ENCODE measurements around the gene C2CD3. TPM values are rescaled to one million over a fixed set of nuclear protein-coding genes. Genes with fewer than 3 reads are reported as not detected.

C2CD3 gene
- total and polyA plus RNA-seq, 9 of the 15 experiments (the other 6 are each of a cell fraction or from before 2014, with no cell fraction given): 4.4 to 20.2 (median 15.4) TPM

DNA sequence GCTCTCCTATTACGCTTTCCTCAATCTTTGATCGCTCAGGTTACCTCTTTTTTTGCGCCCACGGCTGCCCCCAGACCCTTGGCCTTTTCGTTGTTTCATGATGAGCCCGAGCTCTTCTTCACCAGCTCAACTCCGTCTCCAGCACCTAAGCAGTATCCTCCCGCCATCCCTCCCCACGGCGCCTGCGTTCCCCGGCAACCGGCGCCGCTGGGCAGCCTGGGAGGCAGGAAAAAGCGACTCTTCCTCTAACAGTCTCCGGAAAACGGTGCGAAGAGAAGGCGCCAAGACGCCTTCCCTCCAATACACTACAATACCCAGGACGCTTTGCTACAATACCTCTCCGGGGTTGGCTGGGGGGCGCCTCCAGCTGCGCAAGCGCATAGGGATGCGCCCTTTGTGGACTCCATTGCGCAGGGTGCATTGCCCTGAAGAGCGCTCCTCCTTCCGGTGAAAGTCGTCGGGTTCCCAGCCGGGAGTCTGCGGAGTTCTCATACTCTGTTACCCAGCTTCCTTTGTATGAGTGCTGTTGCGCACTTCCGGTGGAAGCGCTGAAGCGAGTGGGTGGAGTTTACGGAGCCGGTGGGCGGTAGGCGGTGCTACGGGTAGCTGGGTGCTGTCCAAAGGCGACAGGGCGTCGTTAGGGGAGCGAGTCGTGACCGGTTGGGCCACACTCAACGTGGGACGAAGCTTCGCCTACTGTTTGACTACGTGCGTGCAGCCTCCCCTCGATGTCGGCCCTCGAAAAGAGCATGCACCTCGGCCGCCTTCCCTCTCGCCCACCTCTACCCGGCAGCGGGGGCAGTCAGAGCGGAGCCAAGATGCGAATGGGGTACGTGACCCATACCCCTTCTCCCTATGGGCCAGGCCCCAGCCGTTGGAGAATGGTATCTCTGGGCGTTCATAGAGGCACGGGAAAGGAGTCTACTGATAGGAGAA, at the start of gene C2CD3, which contains the start of gene PPME1 (continued):
- TF ChIP-seq, protein P1, sequence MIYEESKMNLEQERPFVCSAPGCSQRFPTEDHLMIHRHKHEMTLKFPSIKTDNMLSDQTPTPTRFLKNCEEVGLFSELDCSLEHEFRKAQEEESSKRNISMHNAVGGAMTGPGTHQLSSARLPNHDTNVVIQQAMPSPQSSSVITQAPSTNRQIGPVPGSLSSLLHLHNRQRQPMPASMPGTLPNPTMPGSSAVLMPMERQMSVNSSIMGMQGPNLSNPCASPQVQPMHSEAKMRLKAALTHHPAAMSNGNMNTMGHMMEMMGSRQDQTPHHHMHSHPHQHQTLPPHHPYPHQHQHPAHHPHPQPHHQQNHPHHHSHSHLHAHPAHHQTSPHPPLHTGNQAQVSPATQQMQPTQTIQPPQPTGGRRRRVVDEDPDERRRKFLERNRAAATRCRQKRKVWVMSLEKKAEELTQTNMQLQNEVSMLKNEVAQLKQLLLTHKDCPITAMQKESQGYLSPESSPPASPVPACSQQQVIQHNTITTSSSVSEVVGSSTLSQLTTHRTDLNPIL (CRISPR knock-in tag; IDR thresholded peaks at IDR 0.05): no peak
- no peak for TF ChIP-seq ZNF282 (CRISPR knock-in tag; IDR thresholded peaks at IDR 0.05)
- no peak for TF ChIP-seq ZNF347 (CRISPR knock-in tag; IDR thresholded peaks at IDR 0.05; ENCODE audit: low read depth)
- no peak for TF ChIP-seq RFX7 (CRISPR knock-in tag; IDR thresholded peaks at IDR 0.05)
- no peak for TF ChIP-seq NFATC3 (IDR thresholded peaks at IDR 0.05)
- TF ChIP-seq, protein P2, sequence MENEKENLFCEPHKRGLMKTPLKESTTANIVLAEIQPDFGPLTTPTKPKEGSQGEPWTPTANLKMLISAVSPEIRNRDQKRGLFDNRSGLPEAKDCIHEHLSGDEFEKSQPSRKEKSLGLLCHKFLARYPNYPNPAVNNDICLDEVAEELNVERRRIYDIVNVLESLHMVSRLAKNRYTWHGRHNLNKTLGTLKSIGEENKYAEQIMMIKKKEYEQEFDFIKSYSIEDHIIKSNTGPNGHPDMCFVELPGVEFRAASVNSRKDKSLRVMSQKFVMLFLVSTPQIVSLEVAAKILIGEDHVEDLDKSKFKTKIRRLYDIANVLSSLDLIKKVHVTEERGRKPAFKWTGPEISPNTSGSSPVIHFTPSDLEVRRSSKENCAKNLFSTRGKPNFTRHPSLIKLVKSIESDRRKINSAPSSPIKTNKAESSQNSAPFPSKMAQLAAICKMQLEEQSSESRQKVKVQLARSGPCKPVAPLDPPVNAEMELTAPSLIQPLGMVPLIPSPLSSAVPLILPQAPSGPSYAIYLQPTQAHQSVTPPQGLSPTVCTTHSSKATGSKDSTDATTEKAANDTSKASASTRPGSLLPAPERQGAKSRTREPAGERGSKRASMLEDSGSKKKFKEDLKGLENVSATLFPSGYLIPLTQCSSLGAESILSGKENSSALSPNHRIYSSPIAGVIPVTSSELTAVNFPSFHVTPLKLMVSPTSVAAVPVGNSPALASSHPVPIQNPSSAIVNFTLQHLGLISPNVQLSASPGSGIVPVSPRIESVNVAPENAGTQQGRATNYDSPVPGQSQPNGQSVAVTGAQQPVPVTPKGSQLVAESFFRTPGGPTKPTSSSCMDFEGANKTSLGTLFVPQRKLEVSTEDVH (IDR thresholded peaks at IDR 0.05; ENCODE audit: low read depth, partially characterized antibody): peak; percentile 97
- TF ChIP-seq NFIC (IDR thresholded peaks at IDR 0.05): peak; percentile 85
- TF ChIP-seq PTTG1 (tag; IDR thresholded peaks at IDR 0.05; ENCODE audit: low read depth): no peak
- peak; percentile 79 for TF ChIP-seq NR2C1 (IDR thresholded peaks at IDR 0.05)
- TF ChIP-seq NR2C1 (tag; IDR thresholded peaks at IDR 0.05): peak; percentile 87
- TF ChIP-seq, protein P3, sequence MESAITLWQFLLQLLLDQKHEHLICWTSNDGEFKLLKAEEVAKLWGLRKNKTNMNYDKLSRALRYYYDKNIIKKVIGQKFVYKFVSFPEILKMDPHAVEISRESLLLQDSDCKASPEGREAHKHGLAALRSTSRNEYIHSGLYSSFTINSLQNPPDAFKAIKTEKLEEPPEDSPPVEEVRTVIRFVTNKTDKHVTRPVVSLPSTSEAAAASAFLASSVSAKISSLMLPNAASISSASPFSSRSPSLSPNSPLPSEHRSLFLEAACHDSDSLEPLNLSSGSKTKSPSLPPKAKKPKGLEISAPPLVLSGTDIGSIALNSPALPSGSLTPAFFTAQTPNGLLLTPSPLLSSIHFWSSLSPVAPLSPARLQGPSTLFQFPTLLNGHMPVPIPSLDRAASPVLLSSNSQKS (CRISPR knock-in tag; IDR thresholded peaks at IDR 0.05): no peak
- TF ChIP-seq SMARCC2 (IDR thresholded peaks at IDR 0.05; ENCODE audit: low read depth): no peak
- no peak for TF ChIP-seq HIVEP1 (CRISPR knock-in tag; IDR thresholded peaks at IDR 0.05)
- no peak for TF ChIP-seq ZNF224 (CRISPR knock-in tag; IDR thresholded peaks at IDR 0.05)
- no peak for TF ChIP-seq ZKSCAN8 (CRISPR knock-in tag; IDR thresholded peaks at IDR 0.05)
- TF ChIP-seq MTA2 (IDR thresholded peaks at IDR 0.05; ENCODE audit: low read depth): no peak
- TF ChIP-seq MYNN (IDR thresholded peaks at IDR 0.05): 0 out of 2 replicates have a peak, but pooled peaks have one; percentile 21
- no peak for TF ChIP-seq MYNN (CRISPR knock-in tag; IDR thresholded peaks at IDR 0.05)
- TF ChIP-seq BRD9 (IDR thresholded peaks at IDR 0.05; ENCODE audit: low read depth, partially characterized antibody): no peak
- TF ChIP-seq ETS2 (tag; IDR thresholded peaks at IDR 0.05; ENCODE audit: borderline replicate concordance, poor library complexity, severe bottlenecking): no peak
- no peak for TF ChIP-seq BCL6 (CRISPR knock-in tag; IDR thresholded peaks at IDR 0.05)
- TF ChIP-seq NFIX (CRISPR knock-in tag; IDR thresholded peaks at IDR 0.05; ENCODE audit: low read depth): no peak
- TF ChIP-seq, protein P4, sequence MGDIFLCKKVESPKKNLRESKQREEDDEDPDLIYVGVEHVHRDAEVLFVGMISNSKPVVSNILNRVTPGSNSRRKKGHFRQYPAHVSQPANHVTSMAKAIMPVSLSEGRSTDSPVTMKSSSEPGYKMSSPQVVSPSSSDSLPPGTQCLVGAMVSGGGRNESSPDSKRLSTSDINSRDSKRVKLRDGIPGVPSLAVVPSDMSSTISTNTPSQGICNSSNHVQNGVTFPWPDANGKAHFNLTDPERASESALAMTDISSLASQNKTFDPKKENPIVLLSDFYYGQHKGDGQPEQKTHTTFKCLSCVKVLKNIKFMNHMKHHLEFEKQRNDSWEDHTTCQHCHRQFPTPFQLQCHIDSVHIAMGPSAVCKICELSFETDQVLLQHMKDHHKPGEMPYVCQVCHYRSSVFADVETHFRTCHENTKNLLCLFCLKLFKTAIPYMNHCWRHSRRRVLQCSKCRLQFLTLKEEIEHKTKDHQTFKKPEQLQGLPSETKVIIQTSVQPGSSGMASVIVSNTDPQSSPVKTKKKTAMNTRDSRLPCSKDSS (IDR thresholded peaks at IDR 0.05; ENCODE audit: low read depth, partially characterized antibody): no peak
- TF ChIP-seq KHSRP (IDR thresholded peaks at IDR 0.05): no peak
